ENCODE measurements around the gene WDR13.
"Not testable (repeated sequence)": the region's sequence is repeated elsewhere in the genome, so short reads cannot be mapped to it uniquely, and the experiment has no call there.

Gene WDR13

DNA sequence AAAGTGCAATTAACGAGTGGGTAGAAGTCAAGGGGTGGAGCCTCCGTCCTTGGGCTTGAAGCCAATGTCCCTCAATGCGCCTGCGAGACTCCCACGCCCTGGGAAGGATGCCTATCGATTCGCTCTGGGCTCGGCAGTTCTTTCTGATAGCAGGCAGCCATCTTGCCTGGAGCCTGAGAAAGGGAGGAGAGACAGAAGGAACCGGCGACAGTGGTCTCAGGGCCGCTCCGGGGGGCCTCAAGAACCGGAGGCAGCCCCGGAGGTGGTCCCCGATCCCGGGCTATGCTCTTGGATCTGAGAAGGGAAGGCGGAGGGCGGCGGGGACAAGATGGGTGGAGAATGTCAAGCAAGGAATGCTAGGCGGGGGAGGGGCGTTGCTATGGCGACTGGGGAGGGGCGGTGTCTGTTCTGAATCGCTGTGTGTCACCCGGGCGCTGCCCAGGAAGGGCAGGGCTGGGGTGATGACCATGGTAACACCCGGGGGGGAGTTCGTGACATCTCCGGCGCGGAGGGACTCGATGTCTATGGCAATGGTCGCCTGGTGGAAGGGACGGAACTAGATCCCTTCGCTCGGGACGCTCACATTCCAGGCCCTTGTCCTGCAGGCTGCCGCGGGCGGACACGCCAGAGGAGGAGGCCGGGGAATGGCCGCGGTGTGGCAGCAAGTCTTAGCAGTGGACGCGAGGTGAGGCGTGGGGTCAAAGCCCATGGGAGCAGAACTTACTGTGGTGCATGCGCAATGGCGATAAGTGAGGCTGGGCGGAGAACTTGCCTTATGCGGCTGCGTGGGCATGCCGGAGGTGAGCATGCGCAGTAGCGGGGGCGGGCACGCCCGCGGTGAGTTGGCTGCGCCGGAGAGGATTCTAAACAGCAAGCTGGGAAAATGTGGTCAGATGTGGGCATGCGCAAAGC is at the start of gene WDR13:
TSS of gene WDR13 (plus strand) at position 140 of the 912 bp plus-strand sequence. CDS start at position 645, 505 bp downstream.
- DNase-seq: peak; percentile 90

DNA sequence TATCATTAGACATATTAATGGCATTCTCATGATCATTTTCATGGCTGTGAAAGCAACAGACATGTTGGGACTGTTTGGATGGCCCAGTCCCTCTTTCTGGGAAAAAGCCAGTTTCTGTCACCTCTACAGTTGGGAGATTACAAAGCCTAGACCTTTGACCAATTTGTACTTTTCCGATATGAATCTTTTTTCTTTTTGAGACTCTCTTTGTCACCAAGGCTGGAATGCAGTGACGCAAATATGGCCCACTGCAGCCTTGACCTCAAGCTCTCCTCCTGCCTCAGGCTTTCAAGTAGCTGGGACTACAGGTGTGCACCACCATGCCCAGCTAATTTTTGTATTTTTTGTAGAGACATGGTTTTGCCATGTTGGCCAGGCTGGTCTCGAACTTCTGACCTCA is 48.4 kb upstream of the WDR13 start:
- no peak for DNase-seq

DNA sequence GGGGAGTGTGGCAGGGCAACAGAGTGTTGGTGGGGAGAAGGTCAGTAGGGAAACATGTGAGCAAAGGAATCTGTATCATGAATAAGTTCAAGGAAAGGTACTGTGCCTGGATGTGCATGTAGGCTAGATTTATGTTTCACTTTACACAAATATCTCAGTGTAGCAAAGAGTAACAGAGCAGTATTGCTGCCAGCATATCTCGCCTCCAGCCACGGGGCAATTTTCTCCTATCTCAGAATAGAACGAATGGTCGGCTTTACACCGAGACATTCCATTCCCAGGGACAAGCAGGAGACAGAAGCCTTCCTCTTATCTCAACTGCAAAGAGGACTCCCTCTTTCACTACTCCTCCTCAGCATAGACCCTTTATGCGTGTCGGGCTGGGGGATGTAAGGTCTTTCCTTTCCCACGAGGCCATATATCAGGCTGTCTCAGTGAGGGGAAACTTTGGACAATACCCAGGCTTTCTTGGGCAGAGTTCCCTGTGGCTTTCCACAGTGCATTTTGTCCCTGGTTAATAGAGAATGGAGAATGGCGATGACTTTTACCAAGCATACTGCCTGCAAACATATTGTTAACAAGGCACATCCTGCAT is 41.5 kb upstream of the WDR13 start:
- not testable (repeated sequence) for DNase-seq

DNA sequence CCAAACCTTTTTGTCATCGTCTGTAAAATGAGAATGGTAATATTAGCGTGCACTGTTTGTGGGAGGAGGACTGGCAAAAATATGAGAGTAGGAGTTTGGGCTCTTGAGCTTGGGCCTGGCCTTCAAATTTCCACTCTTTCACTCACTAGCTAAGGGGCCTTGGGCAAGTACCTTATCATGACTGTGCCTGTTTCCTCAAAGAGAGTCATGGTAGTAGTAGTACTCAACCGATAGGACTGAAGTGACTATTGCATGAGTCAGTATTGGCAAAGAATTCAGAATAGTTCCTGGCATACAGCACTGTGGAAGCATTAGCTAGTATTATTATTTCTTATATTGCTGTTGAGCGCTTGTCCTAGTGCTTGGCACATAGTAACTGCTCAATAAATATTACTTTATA is 39.0 kb upstream of the WDR13 start:
- DNase-seq: no peak

DNA sequence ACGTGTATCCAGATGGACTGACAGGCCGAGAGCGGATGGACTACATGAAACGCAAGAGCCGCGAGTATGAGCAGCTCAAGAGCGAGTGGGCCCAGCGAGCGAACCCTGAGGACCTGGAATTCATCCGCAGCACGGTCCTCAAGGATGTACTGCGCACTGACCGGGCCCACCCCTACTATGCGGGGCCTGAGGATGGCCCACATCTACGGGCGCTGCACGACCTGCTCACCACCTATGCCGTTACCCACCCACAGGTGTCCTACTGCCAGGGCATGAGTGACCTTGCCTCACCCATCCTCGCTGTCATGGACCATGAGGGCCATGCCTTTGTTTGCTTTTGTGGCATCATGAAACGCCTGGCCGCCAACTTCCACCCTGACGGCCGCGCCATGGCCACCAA is 37.7 kb upstream of the WDR13 start:
- DNase-seq: no peak

DNA sequence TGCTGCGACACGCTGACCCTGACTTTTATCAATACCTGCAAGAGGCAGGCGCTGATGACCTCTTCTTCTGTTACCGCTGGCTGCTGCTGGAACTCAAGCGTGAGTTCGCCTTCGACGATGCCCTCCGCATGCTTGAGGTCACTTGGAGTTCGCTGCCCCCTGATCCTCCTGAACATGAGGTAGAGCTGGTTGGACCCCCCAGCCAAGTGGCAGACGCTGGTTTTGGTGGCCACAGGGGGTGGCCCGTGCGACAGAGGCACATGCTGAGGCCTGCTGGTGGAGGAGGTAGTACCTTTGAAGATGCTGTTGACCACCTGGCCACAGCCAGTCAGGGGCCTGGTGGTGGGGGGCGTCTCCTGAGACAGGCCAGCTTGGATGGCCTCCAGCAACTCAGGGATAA is 37.2 kb upstream of the WDR13 start:
- DNase-seq: no peak

DNA sequence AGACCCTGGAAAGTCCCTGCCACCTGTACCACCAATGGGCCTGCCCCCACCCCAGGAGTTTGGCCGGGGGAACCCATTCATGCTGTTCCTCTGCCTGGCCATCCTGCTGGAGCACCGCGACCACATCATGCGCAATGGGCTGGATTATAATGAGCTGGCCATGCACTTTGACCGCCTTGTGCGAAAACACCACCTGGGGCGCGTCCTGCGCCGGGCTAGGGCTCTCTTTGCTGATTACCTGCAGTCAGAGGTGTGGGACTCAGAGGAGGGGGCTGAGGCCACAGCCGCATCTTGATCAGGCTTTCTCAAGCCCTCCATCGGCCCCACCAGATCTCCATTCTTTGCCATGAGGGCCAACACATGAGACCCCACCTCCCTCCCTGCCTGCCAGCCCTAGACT is 36.6 kb upstream of the WDR13 start:
- no peak for DNase-seq

- peak in 1 of 2 experiments; percentile 44 for DNase-seq
Measured at GRCh38 chrX:48569958-48570357, 27.3 kb upstream of the WDR13 start.

DNA sequence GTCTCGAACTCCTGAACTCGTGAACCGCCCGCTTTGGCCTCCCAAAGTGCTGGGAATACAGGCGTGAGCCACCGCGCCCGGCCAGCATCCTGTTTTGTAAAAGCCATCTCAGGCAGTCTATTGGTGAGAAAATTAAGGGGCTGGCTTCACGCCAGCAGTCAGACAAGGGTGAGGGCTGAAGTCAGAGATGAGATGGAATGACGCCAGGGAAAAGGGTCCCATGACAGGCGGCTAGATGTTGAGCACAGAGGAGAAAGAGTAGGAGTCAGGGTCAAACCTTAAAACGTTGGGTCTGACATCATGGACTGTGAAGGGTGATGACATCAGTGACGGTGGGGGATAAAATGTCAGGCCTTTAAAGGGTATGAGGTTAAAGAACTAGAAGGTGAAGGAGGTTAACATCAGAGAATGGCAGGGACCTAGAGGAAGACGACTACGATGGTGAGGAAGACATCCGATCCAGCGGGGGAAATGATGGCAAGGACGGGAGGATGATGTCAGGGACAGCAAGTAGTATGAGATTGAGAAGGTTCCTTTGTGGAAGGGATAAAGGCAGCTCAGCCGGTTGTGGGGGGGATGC is 23.5 kb upstream of the WDR13 start:
- DNase-seq: peak in 1 of 2 experiments; percentile 41

GRCh38 chrX:48574270-48575266 is 22.7 kb upstream of the WDR13 start, which contains the start of gene RBM3:
Gene RBM3, plus strand, starts transcription at chrX:48574484. Its CDS starts 697 bp downstream, at chrX:48575181.
- peak; percentile 89 to 91 for DNase-seq

- no peak for DNase-seq
Measured at GRCh38 chrX:48575642-48576041, 21.6 kb upstream of the WDR13 start.

- peak in 1 of 2 experiments; percentile 23 for DNase-seq
Measured at GRCh38 chrX:48576108-48576507, 21.2 kb upstream of the WDR13 start.

DNA sequence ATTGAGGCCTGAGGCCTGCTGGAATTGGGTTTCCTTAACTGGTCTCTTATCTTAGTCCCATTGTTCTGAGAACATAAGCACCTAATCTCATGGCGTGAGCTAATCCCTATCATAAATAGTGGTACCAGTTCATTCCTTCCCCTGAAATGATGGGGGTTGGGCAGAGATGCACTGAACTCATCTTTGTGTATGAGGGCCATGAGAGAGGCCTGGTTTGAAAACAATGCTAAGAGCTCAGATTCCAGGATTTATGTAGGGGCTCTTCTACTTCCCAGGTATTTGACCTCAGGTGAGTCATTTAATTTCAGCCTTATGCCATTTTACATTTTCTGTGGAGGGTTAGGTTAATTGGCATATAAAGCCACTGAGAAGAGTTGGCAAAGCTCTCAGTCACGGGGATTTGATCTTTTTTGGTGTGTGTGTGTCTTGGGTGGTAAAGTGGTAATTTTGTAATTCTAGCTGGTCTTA is 18.6 kb upstream of the WDR13 start:
- DNase-seq: no peak

DNA sequence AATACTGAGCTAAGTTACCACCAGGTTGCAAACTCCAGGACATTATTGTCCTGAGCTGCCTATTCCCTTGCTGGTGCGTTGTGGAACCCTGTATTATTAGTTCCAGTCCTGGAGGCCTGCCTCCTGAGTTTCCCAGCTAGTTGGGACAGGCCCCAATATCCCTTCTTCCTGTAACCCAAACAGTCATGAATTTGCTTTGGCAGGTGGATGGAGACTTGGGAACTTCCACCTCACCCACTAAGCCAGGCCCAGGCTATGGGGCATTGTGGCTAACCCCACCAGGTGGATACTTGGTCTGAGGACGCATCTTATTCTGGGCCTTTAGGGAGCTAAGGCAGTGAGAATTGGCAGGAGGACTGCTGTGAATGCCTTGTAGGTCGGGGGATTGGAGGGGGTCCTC is 18.0 kb upstream of the WDR13 start:
- no peak for DNase-seq

- no peak for DNase-seq
Measured at GRCh38 chrX:48580662-48581061, 16.6 kb upstream of the WDR13 start.

- DNase-seq: no peak
Measured at GRCh38 chrX:48584698-48585097, 12.6 kb upstream of the WDR13 start.

DNA sequence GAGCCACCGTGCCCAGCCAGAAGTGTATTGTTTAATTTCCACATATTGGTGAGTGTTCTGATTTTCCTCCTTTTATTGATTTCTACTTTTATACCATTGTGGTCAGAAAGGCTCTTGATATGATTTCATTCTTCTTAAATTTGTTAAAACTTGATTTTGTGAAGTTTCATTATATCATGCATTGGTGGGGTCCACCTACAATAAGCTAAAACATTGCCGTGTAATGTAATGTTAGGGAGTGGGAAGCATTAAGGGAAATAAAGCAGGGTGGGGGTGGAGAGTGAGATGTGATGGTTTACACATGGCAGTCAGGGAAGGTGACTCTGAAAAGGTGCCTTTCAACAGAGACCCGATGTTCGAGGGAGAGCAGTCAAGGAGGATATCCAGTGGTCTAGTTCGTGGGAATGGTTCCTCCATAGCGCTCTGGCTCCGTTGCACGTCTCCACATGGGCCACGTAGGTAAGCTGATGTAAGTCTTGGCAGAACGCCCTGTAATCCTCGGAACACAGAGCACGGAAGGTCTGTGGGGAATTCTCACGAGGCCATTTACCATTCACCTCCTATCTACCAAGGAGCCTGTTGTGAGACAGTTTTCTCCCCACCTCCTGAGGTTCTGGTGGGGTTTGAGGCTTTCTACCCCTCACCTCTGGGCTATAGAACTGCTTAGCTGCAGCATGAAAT is 7.7 kb upstream of the WDR13 start:
- no peak for DNase-seq

DNA sequence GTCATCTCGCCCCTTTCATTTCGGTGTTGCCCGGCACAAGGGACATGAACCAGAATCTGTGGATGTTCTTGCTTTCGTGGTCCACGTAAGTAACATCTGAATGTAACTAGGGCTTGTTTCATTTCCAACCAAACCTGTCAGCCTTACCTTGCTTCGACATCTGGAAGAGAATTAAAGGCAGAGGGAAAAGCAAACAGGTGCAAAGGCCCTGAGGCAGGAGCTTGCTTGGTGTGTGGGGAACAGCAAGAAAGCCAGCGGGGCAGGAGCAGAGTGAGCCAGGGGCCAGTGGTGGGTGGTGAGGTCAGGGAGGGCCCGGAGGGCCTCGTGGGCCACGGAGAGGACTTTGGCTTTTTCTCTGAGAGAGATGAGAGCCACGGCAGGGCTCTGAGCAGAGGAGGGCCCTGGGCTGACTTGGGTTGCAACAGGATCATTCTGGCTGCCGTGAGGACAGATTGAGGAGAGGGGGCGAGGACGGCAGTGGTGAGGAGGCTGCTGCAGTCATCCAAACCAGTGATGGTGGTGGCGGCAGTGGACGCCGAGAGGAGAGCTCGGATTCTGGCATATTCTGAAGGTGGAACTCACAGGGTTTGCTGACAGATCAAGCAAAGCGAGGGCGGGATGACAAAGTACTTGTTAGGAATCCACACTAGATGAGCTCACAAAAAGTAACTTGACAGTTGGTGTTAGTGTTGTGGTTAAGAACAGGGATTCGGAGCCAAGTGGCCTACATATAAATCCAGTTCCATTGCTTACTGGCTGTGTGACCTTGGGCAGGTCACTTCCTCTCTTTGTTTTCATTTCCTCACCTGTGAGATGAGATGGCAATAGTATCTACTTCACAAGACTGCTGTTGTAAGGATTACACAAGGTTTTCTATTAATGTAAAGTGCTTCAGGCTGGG is 6.8 kb upstream of the WDR13 start:
- DNase-seq: no peak

DNA sequence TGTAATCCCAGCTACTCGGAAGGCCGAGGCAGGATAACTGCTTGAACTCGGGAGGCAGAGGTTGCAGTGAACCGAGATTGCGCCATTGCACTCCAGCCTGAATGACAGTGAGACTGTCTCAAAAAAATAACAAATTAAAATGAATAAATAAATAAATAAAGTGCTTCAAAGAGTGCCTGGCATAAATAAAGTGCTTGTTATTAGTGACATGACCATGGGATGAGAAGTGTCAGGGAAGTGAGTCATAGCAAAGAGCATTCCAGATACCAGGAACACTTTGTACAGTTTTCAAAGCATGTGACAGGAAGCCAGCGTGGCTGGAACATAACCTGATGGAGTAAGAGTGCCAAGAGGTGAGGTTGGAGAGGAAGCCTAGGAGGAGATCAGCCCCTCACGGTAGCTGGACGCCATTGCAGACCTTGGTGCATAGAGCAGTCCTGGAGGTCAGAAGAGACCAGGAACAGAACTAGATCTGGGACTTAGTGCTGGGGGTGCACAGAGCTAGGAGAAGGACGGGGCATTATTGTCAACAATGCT is 6.0 kb upstream of the WDR13 start:
- no peak for DNase-seq

- no peak for DNase-seq
Measured at GRCh38 chrX:48592971-48593370, 4.3 kb upstream of the WDR13 start.

Data from activated T-cell treated with anti-CD3 and anti-CD28 coated beads, Interleukin-2, amount 50 U/mL, for 48 hours (primary cell).